Suprapubic skin (tissue), 4 donors: ENCODE results near the gene TMEM256. TPM values are rescaled to one million over a fixed set of nuclear protein-coding genes. Genes with fewer than 3 reads are reported as not detected.

Experiments
- DNase-seq, 2 donors: peaks; one replicate each; pipeline ENCODE4 v3.0.0-alpha.2; 2019; ENCODE audit warnings: low spot score in 2 of 2
- H3K27ac ChIP-seq: fragments of 200-600 bp; sonication (generic); one replicate; pipeline ENCODE4 v1.5.1; 2019
- H3K27me3 ChIP-seq: fragments of 200-600 bp; sonication (generic); one replicate; pipeline ENCODE4 v1.5.1; 2019
- H3K36me3 ChIP-seq: fragments of 200-600 bp; sonication (generic); one replicate; pipeline ENCODE4 v1.5.1; 2019
- H3K4me1 ChIP-seq: fragments of 200-600 bp; sonication (generic); one replicate; pipeline ENCODE4 v1.5.1; 2019
- H3K4me3 ChIP-seq: fragments of 200-600 bp; sonication (generic); one replicate; pipeline ENCODE4 v1.5.1; 2019; ENCODE audit warnings: mild to moderate bottlenecking
- H3K9me3 ChIP-seq: fragments of 200-600 bp; sonication (generic); one replicate; pipeline ENCODE4 v1.5.1; 2019
- EP300 ChIP-seq: sonication (generic); formaldehyde crosslinking; IDR thresholded peaks from one replicate; pipeline ENCODE4 v1.6.1; 2017; ENCODE audit warnings: antibody characterized with exemption
- POLR2A ChIP-seq, 2 donors: fragments of 450-650 bp; IDR thresholded peaks; one replicate each; pipeline ENCODE4 v1.6.1; 2017; ENCODE audit warnings: antibody characterized with exemption in 2 of 2, mild to moderate bottlenecking in 2 of 2, moderate library complexity in 2 of 2
- POLR2AphosphoS5 ChIP-seq, 3 donors: sonication (generic); formaldehyde crosslinking; IDR thresholded peaks; one replicate each; pipeline ENCODE4 v1.6.1; 2017; ENCODE audit warnings: antibody characterized with exemption in 3 of 3
- WGBS: methylation state at CpG from one replicate; pipeline ENCODE4 v1.1.5; 2018; 5-methylcytosine and 5-hydroxymethylcytosine counted together
- total RNA-seq, 4 donors: library from RNA; depleted of rRNA; stranded (reverse); fragments of >200 nt; gene quantifications; one replicate each; pipeline ENCODE4 v1.1.0, GENCODE V29; 2016
- TF ChIP-seq, protein P1 (sequence below), 2 donors: fragments of 200-600 bp in 1 of 2; fragments of 450-650 bp in 1 of 2; sonication (generic) in 1 of 2; IDR thresholded peaks; one replicate each; pipeline ENCODE4 v1.5.1; 2016 to 2019; ENCODE audit warnings: antibody characterized with exemption in 2 of 2, mild to moderate bottlenecking in 1 of 2, moderate library complexity in 1 of 2

Gene TMEM256
- total RNA-seq, 4 donors from 2014 or later, result 53.5 to 128 (median 89.6) TPM

- no peaks in the 10 kb centered on the region for H3K9me3 ChIP-seq
- H3K4me1 ChIP-seq, result peaks cover 14% of the 10 kb centered on the region
- WGBS, result 88% methylated on average over 8 of the region's 10 CpGs
- TF ChIP-seq EP300 (no peak), POLR2AphosphoS5 (IDR thresholded peaks at IDR 0.05) (no peak), POLR2A (IDR thresholded peaks at IDR 0.05) (no peak)
- TF ChIP-seq, protein P1, sequence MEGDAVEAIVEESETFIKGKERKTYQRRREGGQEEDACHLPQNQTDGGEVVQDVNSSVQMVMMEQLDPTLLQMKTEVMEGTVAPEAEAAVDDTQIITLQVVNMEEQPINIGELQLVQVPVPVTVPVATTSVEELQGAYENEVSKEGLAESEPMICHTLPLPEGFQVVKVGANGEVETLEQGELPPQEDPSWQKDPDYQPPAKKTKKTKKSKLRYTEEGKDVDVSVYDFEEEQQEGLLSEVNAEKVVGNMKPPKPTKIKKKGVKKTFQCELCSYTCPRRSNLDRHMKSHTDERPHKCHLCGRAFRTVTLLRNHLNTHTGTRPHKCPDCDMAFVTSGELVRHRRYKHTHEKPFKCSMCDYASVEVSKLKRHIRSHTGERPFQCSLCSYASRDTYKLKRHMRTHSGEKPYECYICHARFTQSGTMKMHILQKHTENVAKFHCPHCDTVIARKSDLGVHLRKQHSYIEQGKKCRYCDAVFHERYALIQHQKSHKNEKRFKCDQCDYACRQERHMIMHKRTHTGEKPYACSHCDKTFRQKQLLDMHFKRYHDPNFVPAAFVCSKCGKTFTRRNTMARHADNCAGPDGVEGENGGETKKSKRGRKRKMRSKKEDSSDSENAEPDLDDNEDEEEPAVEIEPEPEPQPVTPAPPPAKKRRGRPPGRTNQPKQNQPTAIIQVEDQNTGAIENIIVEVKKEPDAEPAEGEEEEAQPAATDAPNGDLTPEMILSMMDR (IDR thresholded peaks at IDR 0.05), result no peak
- no peak overlapping the region for H3K4me3 ChIP-seq
- DNase-seq, result no peak
- H3K36me3 ChIP-seq, result peaks cover 62% of the 10 kb centered on the region
- H3K27ac ChIP-seq, result no peak overlapping the region
- no peaks in the 10 kb centered on the region for H3K27me3 ChIP-seq
Observed at GRCh38 chr17:7388856-7389255, 15.0 kb downstream of the TMEM256 start.

GRCh38 chr17:7384489-7385081, 19.3 kb downstream of the TMEM256 start:
- DNase-seq, result no peak
- Histone ChIP-seq H3K9me3 (no peaks in the 10 kb centered on the region), H3K4me3 (peak overlapping the region; percentile 40), H3K27me3 (no peaks in the 10 kb centered on the region), H3K27ac (no peak overlapping the region), H3K4me1 (peaks cover 42% of the 10 kb centered on the region), H3K36me3 (peaks cover 47% of the 10 kb centered on the region)
- no peak for TF ChIP-seq POLR2A (IDR thresholded peaks at IDR 0.05)
- TF ChIP-seq POLR2AphosphoS5 (IDR thresholded peaks at IDR 0.05), result no peak
- no peak for TF ChIP-seq EP300
- TF ChIP-seq, protein P1 (IDR thresholded peaks at IDR 0.05), result no peak
- 73% methylated on average over 17 of the region's 23 CpGs for WGBS

- TF ChIP-seq, protein P1 (IDR thresholded peaks at IDR 0.05), result no peak
- no peak for TF ChIP-seq POLR2A (IDR thresholded peaks at IDR 0.05)
- TF ChIP-seq EP300, result no peak
- TF ChIP-seq POLR2AphosphoS5 (IDR thresholded peaks at IDR 0.05), result no peak
- no peak for DNase-seq
- Histone ChIP-seq H3K36me3 (peaks cover 41% of the 10 kb centered on the region), H3K27me3 (no peaks in the 10 kb centered on the region), H3K4me3 (peak overlapping the region; percentile 40), H3K4me1 (peaks cover 42% of the 10 kb centered on the region), H3K27ac (no peak overlapping the region), H3K9me3 (no peaks in the 10 kb centered on the region)
- 50% methylated on average over 8 of the region's 65 CpGs for WGBS
Observed at GRCh38 chr17:7383742-7384488, 20.0 kb downstream of the TMEM256 start.

- 77% methylated on average over 9 of the region's 11 CpGs for WGBS
Observed at GRCh38 chr17:7383371-7383741, 20.5 kb downstream of the TMEM256 start.

GRCh38 chr17:7382901-7383300, 21.0 kb downstream of the TMEM256 start:
- no peak overlapping the region for H3K27ac ChIP-seq
- peaks cover 42% of the 10 kb centered on the region for H3K4me1 ChIP-seq
- peaks cover 31% of the 10 kb centered on the region for H3K36me3 ChIP-seq
- TF ChIP-seq EP300 (no peak), POLR2AphosphoS5 (IDR thresholded peaks at IDR 0.05) (no peak), POLR2A (IDR thresholded peaks at IDR 0.05) (no peak)
- TF ChIP-seq, protein P1 (IDR thresholded peaks at IDR 0.05), result no peak
- H3K27me3 ChIP-seq, result no peaks in the 10 kb centered on the region
- 88% methylated on average over 10 of the region's 10 CpGs for WGBS
- no peaks in the 10 kb centered on the region for H3K9me3 ChIP-seq
- no peak overlapping the region for H3K4me3 ChIP-seq
- DNase-seq, result no peak

More at GRCh38 chr17:7383371-7383741, 20.5 kb downstream of the TMEM256 start:
- DNase-seq, result no peak
- TF ChIP-seq, protein P1 (IDR thresholded peaks at IDR 0.05), result no peak
- no peak for TF ChIP-seq POLR2A (IDR thresholded peaks at IDR 0.05)
- TF ChIP-seq POLR2AphosphoS5 (IDR thresholded peaks at IDR 0.05), result no peak
- no peak for TF ChIP-seq EP300
- Histone ChIP-seq H3K4me1 (peaks cover 42% of the 10 kb centered on the region), H3K27me3 (no peaks in the 10 kb centered on the region), H3K27ac (no peak overlapping the region), H3K36me3 (peaks cover 35% of the 10 kb centered on the region), H3K9me3 (no peaks in the 10 kb centered on the region), H3K4me3 (peak overlapping the region; percentile 40)
